Endothelial cell of umbilical vein (primary cell): ENCODE measurements around the gene DIP2B. TPM values are rescaled to one million over a fixed set of nuclear protein-coding genes. Genes with fewer than 3 reads are reported as not detected.

Experiments
- BruUV-seq: library from RNA; stranded (reverse); fragments of 400-500 nt; replicated peaks from 2 replicates; lab custom pipeline; 2021; lab: Mats Ljungman, UMichigan
- CTCF ChIA-PET: fragments of 300-600, 350-600 bp; sonication (Branson Sonifier 250); formaldehyde crosslinking; loops from one replicate; lab custom pipeline; 2021; ENCODE audit warnings: antibody characterized with exemption, inconsistent platforms; lab: Charles Lee
- POLR2A ChIA-PET: fragments of 300-600, 350-600 bp; sonication (Branson Sonifier 250); formaldehyde crosslinking; loops from one replicate; lab custom pipeline; 2021; ENCODE audit warnings: antibody characterized with exemption, inconsistent platforms; lab: Charles Lee
- DNase-seq: peaks from one replicate; pipeline ENCODE4 v3.0.0-alpha.2; 2011; ENCODE audit warnings: low read depth, low spot score
- FAIRE-seq: peaks from 2 replicates; lab custom pipeline; 2011; peaks lifted over from hg19 to GRCh38; lab: Jason Lieb, UNC
- H2AFZ ChIP-seq: 2 replicates; pipeline ENCODE4 v1.6.0; 2012; ENCODE audit warnings: low read depth, low read length, control low read depth, inconsistent platforms
- H3K27ac ChIP-seq: 2 replicates; pipeline ENCODE4 v1.5.1; 2011; ENCODE audit warnings: low read depth, mild to moderate bottlenecking, control low read depth, low read length, moderate library complexity; ENCODE audit not compliant: insufficient read depth
- H3K27me3 ChIP-seq, 2 experiments: 2 replicates each; pipeline versions ENCODE4 v1.6.0 to v1.6.1; 2011; ENCODE audit warnings: low read length in 2 of 2, mixed read lengths in 1 of 2; ENCODE audit not compliant: control insufficient read depth in 2 of 2, insufficient read depth in 2 of 2
- H3K36me3 ChIP-seq, 2 experiments: 2 replicates in 1 of 2; 3 replicates in 1 of 2; pipeline ENCODE4 v1.5.1; 2011; ENCODE audit warnings: low read length in 2 of 2, mild to moderate bottlenecking in 1 of 2, moderate library complexity in 1 of 2; ENCODE audit not compliant: control insufficient read depth in 2 of 2, insufficient read depth in 2 of 2; ENCODE audit errors: extremely low read depth in 1 of 2
- H3K4me1 ChIP-seq: 3 replicates; pipeline ENCODE4 v1.5.1; 2011; ENCODE audit warnings: mild to moderate bottlenecking, low read length; ENCODE audit not compliant: control insufficient read depth, insufficient read depth; ENCODE audit errors: extremely low read depth
- H3K4me2 ChIP-seq: 2 replicates; pipeline ENCODE4 v1.6.1; 2011; ENCODE audit warnings: low read length, control low read depth, mixed read lengths; ENCODE audit not compliant: insufficient read depth
- H3K4me3 ChIP-seq, 3 experiments: fragments of 200-600 bp in 1 of 3; sonication (generic), shearing (Covaris generic) in 1 of 3; replicated peaks in 1 of 3; 2 replicates each; pipeline ENCODE4 v1.5.1; 2011 to 2016; ENCODE audit warnings: control low read depth in 3 of 3, low read length in 3 of 3, mild to moderate bottlenecking in 2 of 3, inconsistent platforms in 1 of 3, low read depth in 1 of 3, moderate library complexity in 1 of 3; ENCODE audit not compliant: insufficient read depth in 1 of 3
- H3K79me2 ChIP-seq: 2 replicates; pipeline ENCODE4 v1.6.0; 2012; ENCODE audit warnings: low read length, inconsistent platforms; ENCODE audit not compliant: control insufficient read depth, insufficient read depth
- H3K9ac ChIP-seq: replicated peaks from 2 replicates; pipeline ENCODE3; 2011; ENCODE audit warnings: low read length, control low read depth; ENCODE audit not compliant: insufficient read depth; ENCODE audit errors: extremely low read depth
- H3K9me1 ChIP-seq: replicated peaks from 3 replicates; pipeline ENCODE4 v1.6.0; 2011; ENCODE audit warnings: mild to moderate bottlenecking, low read length; ENCODE audit not compliant: control insufficient read depth, insufficient read depth; ENCODE audit errors: extremely low read depth
- H3K9me3 ChIP-seq: replicated peaks from 2 replicates; pipeline ENCODE4 v1.5.1; 2012; ENCODE audit warnings: low read length, inconsistent platforms; ENCODE audit not compliant: control insufficient read depth, insufficient read depth
- H4K20me1 ChIP-seq: replicated peaks from 2 replicates; pipeline ENCODE3; 2011; ENCODE audit warnings: mild to moderate bottlenecking, low read length; ENCODE audit not compliant: control insufficient read depth, insufficient read depth; ENCODE audit errors: extremely low read depth
- EZH2 ChIP-seq: IDR thresholded peaks from 2 replicates; pipeline ENCODE4 v1.6.1; 2012; ENCODE audit warnings: borderline replicate concordance, low read depth, mild to moderate bottlenecking, moderate library complexity, low read length, inconsistent platforms; ENCODE audit not compliant: severe bottlenecking
- FOS ChIP-seq: IDR thresholded peaks from 2 replicates; pipeline ENCODE4 v1.6.1; 2011; ENCODE audit warnings: mild to moderate bottlenecking, low read length, moderate library complexity, borderline replicate concordance; ENCODE audit not compliant: insufficient read depth
- GATA2 ChIP-seq: IDR thresholded peaks from 2 replicates; pipeline ENCODE4 v1.7.0; 2011; ENCODE audit warnings: low read depth, mild to moderate bottlenecking, moderate library complexity, mixed read lengths, low read length; ENCODE audit not compliant: insufficient read length, insufficient read depth
- JUN ChIP-seq: IDR thresholded peaks from 2 replicates; pipeline ENCODE4 v1.6.1; 2011; ENCODE audit warnings: borderline replicate concordance, low read depth; ENCODE audit not compliant: insufficient read length, insufficient read depth
- MYC ChIP-seq: IDR thresholded peaks from one replicate; pipeline ENCODE4 v1.6.1; 2011; ENCODE audit warnings: mild to moderate bottlenecking, low read depth, low read length
- POLR2A ChIP-seq: IDR thresholded peaks from 2 replicates; pipeline ENCODE4 v1.6.1; 2012; ENCODE audit warnings: low read depth, mild to moderate bottlenecking, control low read depth, low read length
- POLR2AphosphoS5 ChIP-seq: IDR thresholded peaks from 2 replicates; pipeline ENCODE4 v1.6.1; 2012; ENCODE audit warnings: low read depth, mild to moderate bottlenecking, control low read depth, low read length, moderate library complexity; ENCODE audit not compliant: insufficient read depth
- dilution Hi-C: fragments of 300-500 bp; cut with MboI; formaldehyde crosslinking; loops from one replicate; pipeline ENCODE4 v1.15.0; 2019; ENCODE audit warnings: low sequenced_read_pairs; ENCODE audit not compliant: extremely low pct_ligation_motif_present
- intact Hi-C: fragments of 100-400 bp; cut with micrococcal nuclease; formaldehyde crosslinking; loops from one replicate; pipeline ENCODE4 v1.10.0; 2022
- polyA plus RNA-seq, 4 experiments: library from polyadenylated mRNA; depleted of rRNA in 3 of 4; stranded (reverse) in 3 of 4; unstranded in 1 of 4; fragments of >200 nt; gene quantifications; 2 replicates each; pipeline versions ENCODE4 v1.2.1 to v1.2.3, GENCODE V29; 2011 to 2012; ENCODE audit warnings: missing spikeins in 1 of 4
- total RNA-seq: library from RNA; stranded (reverse); gene quantifications from 2 replicates; pipeline ENCODE4 v1.2.3, GENCODE V29; 2021
- TF ChIP-seq, protein P1 (sequence below): IDR thresholded peaks from 2 replicates; pipeline ENCODE4 v1.6.1; 2011; ENCODE audit not compliant: insufficient read depth, insufficient read length
- TF ChIP-seq, protein P2 (sequence below), 2 donors: IDR thresholded peaks; 1 replicate in 1 of 2; 2 replicates in 1 of 2; pipeline ENCODE4 v1.5.1; 2011; ENCODE audit warnings: low read length in 2 of 2, mild to moderate bottlenecking in 2 of 2, moderate library complexity in 2 of 2, control low read depth in 1 of 2, inconsistent platforms in 1 of 2, low read depth in 1 of 2; ENCODE audit not compliant: insufficient read depth in 1 of 2; ENCODE audit errors: extremely low read depth in 1 of 2

Gene DIP2B
- total and polyA plus RNA-seq, 2 donors (not counting 3 experiments of a cell fraction or from before 2014, with no cell fraction given) = 14.5 to 28.0 TPM

DNA sequence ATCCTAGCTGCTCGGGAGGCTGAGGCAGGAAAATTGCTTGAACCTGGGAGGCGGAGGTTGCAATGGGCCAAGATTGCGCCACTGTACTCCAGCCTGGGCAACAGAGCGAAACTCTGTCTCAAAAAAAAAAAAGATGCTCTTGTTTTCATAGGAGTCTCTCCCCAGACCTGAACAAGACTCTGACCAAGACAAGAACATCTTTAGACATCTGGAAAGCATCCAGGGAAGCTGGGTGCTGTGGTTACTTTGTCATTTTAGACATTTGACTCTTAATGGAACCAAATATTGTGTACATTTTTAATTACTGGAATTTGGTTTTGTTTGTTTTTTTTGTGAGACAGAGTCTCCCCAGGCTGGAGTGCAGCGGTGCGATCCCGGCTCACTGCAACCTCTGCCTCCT lies 238.0 kb downstream of the DIP2B start:
- Histone ChIP-seq H3K27ac (no peak overlapping the region), H3K4me3 (no peak overlapping the region), H3K79me2 (no peaks in the 10 kb centered on the region), H3K36me3 (peaks cover 14 to 21% of the 10 kb centered on the region in 2 experiments), H3K27me3 (no peaks in the 10 kb centered on the region), H3K4me1 (no peaks in the 10 kb centered on the region), H3K9ac (no peak overlapping the region), H2AFZ (no peak overlapping the region), H4K20me1 (no peaks in the 10 kb centered on the region), H3K9me3 (no peaks in the 10 kb centered on the region), H3K4me2 (no peak overlapping the region), H3K9me1 (no peaks in the 10 kb centered on the region)
- dilution Hi-C loops (no loop called here), intact Hi-C loops (no loop called here)
- no peak for DNase-seq
- ChIA-PET POLR2A (no interaction called here), CTCF (interaction anchor here (1.0 kb wide), 1 partner anchor 22 kb away, joined by 4 read pairs; the partner anchor contains the start of gene ATF1)
- FAIRE-seq = no peak
- no TSS peak for BruUV-seq
- TF ChIP-seq FOS = no peak
- TF ChIP-seq, protein P1, sequence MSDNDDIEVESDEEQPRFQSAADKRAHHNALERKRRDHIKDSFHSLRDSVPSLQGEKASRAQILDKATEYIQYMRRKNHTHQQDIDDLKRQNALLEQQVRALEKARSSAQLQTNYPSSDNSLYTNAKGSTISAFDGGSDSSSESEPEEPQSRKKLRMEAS = no peak
- TF ChIP-seq GATA2 = no peak
- no peak for TF ChIP-seq JUN
- no peak for TF ChIP-seq EZH2
- TF ChIP-seq MYC = no peak
- TF ChIP-seq POLR2AphosphoS5 = no peak
- TF ChIP-seq, protein P2, sequence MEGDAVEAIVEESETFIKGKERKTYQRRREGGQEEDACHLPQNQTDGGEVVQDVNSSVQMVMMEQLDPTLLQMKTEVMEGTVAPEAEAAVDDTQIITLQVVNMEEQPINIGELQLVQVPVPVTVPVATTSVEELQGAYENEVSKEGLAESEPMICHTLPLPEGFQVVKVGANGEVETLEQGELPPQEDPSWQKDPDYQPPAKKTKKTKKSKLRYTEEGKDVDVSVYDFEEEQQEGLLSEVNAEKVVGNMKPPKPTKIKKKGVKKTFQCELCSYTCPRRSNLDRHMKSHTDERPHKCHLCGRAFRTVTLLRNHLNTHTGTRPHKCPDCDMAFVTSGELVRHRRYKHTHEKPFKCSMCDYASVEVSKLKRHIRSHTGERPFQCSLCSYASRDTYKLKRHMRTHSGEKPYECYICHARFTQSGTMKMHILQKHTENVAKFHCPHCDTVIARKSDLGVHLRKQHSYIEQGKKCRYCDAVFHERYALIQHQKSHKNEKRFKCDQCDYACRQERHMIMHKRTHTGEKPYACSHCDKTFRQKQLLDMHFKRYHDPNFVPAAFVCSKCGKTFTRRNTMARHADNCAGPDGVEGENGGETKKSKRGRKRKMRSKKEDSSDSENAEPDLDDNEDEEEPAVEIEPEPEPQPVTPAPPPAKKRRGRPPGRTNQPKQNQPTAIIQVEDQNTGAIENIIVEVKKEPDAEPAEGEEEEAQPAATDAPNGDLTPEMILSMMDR (IDR thresholded peaks at IDR 0.05; ENCODE audit: extremely low read depth in 1 of 2, insufficient read depth in 1 of 2, low read depth in 1 of 2, low read length in 2 of 2) = no peak
- TF ChIP-seq POLR2A = no peak
